Measurements from ENCODE around the gene NRG3. TPM values are rescaled to one million over a fixed set of nuclear protein-coding genes. Genes with fewer than 3 reads are reported as not detected.

Gene NRG3
- total RNA-seq, 6 experiments from 2014 or later = 0.34 to 0.99 (median 0.75) TPM

- H3K36me3 ChIP-seq = no peaks in the 10 kb centered on the region
Observed at GRCh38 chr10:82737549-82737948, 862.6 kb downstream of the NRG3 start.

GRCh38 chr10:82738592-82738991, 863.6 kb downstream of the NRG3 start:
- H3K9me3 ChIP-seq = no peaks in the 10 kb centered on the region

More at GRCh38 chr10:82737549-82737948, 862.6 kb downstream of the NRG3 start:
- Histone ChIP-seq H3K27me3 (no peaks in the 10 kb centered on the region), H3K4me1 (no peaks in the 10 kb centered on the region), H3K27ac (no peak overlapping the region), H3K4me3 (no peak overlapping the region), H3K9me3 (no peaks in the 10 kb centered on the region)
- intact Hi-C loops (cut with DNase I) = no loop called here
- ATAC-seq (no peak), DNase-seq (no peak)
- no peak for TF ChIP-seq POLR2A (IDR thresholded peaks at IDR 0.05)
- TF ChIP-seq CTCF (IDR thresholded peaks at IDR 0.05) = no peak
- WGBS (ENCODE audit: insufficient coverage, low coverage, low lambda C conversion rate, missing lambda C conversion rate) = 74% methylated on average over 11 of the region's 11 CpGs

DNA sequence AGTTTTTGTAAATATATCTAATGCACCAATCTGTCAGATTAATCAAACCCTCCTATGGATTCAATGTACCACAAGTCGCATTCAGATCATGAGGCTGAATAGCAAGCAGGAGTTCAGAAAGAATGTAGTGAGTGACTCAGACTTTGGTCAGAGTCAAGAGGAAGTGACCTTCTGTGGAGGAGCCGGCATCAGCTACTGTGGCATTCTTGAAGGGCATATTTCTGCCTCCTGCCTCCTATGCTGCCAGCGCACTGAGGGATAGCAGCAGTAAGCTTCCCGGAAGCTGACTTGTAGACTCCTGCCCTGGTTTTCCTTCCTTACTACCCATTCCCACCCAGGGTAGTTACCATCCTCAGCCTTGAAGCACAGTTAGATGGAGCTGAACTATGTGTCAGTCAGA, 867.5 kb downstream of the NRG3 start:
- no peaks in the 10 kb centered on the region for H3K4me1 ChIP-seq
- no peak overlapping the region for H3K27ac ChIP-seq
- H3K4me3 ChIP-seq = no peak overlapping the region
- intact Hi-C loops (cut with DNase I) = no loop called here
- H3K9me3 ChIP-seq = no peaks in the 10 kb centered on the region
- H3K27me3 ChIP-seq = no peaks in the 10 kb centered on the region
- TF ChIP-seq CTCF (IDR thresholded peaks at IDR 0.05) = no peak
- TF ChIP-seq POLR2A (IDR thresholded peaks at IDR 0.05) = no peak
- DNase-seq (no peak), ATAC-seq (no peak)
- H3K36me3 ChIP-seq = no peaks in the 10 kb centered on the region
- 67% methylated on average over 2 of the region's 4 CpGs for WGBS (ENCODE audit: insufficient coverage, low coverage, low lambda C conversion rate, missing lambda C conversion rate)

More at GRCh38 chr10:82738592-82738991, 863.6 kb downstream of the NRG3 start:
- ATAC-seq (no peak), DNase-seq (no peak)
- H3K36me3 ChIP-seq = no peaks in the 10 kb centered on the region
- no peaks in the 10 kb centered on the region for H3K27me3 ChIP-seq
- intact Hi-C loops (cut with DNase I) = no loop called here
- TF ChIP-seq CTCF (IDR thresholded peaks at IDR 0.05) = no peak
- no peak for TF ChIP-seq POLR2A (IDR thresholded peaks at IDR 0.05)
- no peak overlapping the region for H3K4me3 ChIP-seq
- H3K27ac ChIP-seq = no peak overlapping the region
- no peaks in the 10 kb centered on the region for H3K4me1 ChIP-seq
- 58% methylated on average over 7 of the region's 8 CpGs for WGBS (ENCODE audit: insufficient coverage, low coverage, low lambda C conversion rate, missing lambda C conversion rate)

GRCh38 chr10:82742898-82743297, 867.9 kb downstream of the NRG3 start:
- Histone ChIP-seq H3K4me1 (no peaks in the 10 kb centered on the region), H3K27me3 (no peaks in the 10 kb centered on the region), H3K4me3 (no peak overlapping the region), H3K27ac (no peak overlapping the region), H3K9me3 (no peaks in the 10 kb centered on the region), H3K36me3 (no peaks in the 10 kb centered on the region)
- DNase-seq (no peak), ATAC-seq (no peak)
- WGBS (ENCODE audit: insufficient coverage, low coverage, low lambda C conversion rate, missing lambda C conversion rate) = 70% methylated on average over 5 of the region's 7 CpGs
- TF ChIP-seq POLR2A (IDR thresholded peaks at IDR 0.05) (no peak), CTCF (IDR thresholded peaks at IDR 0.05) (no peak)
- intact Hi-C loops (cut with DNase I) = no loop called here

DNA sequence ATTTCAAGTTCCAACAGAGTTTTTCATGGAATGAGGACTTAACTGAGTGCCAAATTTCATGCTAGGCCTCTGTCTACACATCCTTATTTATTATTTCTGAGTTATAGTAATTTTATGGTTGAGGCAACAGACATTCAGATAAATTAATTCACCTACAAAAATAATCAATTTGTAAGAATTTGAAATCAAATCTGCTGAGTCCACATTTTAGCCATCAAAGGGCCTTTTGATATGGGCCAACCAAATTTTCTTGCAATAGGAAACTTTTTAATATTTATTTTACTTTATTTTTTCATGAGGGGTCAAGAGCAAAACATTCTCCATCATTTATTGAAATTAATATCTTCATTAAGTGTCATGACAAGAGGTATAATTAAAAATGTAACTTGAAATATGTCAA, 875.5 kb downstream of the NRG3 start:
- no peak overlapping the region for H3K4me3 ChIP-seq
- no peaks in the 10 kb centered on the region for H3K36me3 ChIP-seq
- no peaks in the 10 kb centered on the region for H3K9me3 ChIP-seq
- TF ChIP-seq POLR2A (IDR thresholded peaks at IDR 0.05) (no peak), CTCF (IDR thresholded peaks at IDR 0.05) (no peak)
- H3K27me3 ChIP-seq = no peaks in the 10 kb centered on the region
- no peak for ATAC-seq
- no peak overlapping the region for H3K27ac ChIP-seq
- no peaks in the 10 kb centered on the region for H3K4me1 ChIP-seq
- intact Hi-C loops (cut with DNase I) = no loop called here
- DNase-seq = no peak
